NCI-H2196 (cell line): ENCODE measurements around the gene RASAL2.
"Not testable (repeated sequence)": the region's sequence is repeated elsewhere in the genome, so short reads cannot be mapped to it uniquely, and the experiment has no call there.

ENCODE experiments used
- DNase-seq: peaks from one replicate; lab custom pipeline; 2025; ENCODE audit not compliant: unreplicated experiment; lab: John Stamatoyannopoulos, UW

The RASAL2 gene

DNA sequence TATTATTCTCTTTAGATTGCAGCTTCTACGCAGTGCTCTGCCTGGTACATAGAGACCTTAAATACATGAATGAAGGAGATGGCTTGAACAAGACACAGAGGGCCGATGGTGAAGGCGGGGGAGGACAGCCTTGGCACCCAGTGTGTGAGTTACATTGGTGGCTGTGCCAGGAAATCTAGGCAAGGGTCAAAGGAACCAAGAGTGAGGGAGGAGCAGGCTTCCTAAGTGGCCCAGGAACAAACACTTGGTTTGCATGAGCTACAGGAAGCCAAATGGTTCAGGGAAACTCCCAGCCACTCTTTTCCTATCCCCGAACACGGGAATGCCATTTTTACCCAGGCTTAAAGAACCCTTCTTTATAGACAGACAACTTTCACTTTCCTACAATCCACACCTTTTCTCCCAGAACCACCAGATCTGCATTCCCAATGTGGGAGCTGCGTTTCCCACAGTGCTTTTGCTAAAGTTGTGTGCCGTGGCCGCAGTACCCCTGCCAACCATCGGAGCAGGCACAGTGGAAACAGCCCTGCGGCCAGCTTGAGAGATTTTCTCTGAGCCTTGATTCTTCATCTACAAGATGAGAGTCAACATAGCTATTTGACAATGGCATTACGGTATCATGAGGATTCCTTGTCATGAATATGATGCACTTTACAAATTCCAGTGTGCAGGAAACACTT, 406.3 kb downstream of the RASAL2 start:
- no peak for DNase-seq

DNA sequence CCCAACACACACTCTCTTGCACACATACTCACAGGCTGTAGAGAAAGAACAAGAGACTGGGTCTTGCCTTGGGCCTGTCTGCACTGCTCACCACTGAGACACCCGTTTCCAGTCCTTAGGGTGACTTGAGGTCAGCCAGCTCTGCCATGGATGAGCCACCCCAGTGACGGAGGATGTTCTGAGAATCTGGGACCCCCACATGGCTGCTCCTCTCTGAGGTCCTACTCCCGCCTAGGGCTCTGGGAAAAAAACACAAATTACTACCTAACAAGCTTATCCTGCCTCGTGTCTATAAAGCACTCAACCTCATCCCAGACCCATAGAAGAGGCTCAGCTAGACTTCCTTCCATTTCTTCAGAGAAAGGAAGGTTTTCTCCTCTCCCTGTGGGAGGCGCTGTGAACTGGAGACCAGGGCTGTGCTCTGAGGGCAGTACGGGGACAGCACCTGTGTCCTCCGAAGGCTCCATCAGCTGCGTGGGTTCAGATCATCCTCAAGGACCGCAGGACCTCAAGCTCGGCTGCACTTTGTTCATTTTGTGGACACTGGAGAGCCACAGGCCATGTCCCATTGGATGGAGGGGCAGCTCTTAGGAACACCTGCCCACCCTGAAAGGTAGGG, 407.1 kb downstream of the RASAL2 start:
- DNase-seq: no peak

DNA sequence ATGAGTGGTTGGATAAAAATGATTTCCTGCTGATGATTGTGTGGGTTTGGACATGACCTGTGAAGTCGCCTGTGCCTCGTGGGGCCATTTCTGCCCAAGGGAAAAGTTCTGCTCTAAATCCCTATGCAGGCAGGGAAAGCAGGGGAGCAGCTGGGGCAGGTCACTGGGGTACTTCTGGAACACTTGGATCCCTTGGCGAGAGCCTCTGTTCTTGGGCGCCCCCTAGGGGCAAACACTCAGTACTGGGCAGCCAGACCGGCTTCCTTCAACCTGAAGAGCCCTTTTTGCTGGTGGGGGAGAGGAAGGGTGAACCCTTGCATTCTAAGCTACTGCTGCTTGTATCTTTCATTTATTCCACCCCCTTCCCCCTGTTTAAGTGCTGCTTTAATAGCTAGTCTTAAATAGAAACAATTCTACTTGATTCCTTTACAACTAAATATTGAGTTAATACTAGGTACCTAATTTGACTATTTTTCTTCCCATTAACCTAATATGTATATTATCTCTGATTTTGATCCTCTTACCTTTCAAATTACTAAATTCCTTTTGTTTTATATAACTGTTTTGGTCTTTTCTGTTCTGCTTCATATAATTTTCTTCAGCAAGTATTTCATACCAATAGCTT, 407.9 kb downstream of the RASAL2 start:
- DNase-seq: peak; percentile 44

GRCh38 chr1:178502330-178502714, 408.4 kb downstream of the RASAL2 start:
- no peak for DNase-seq

GRCh38 chr1:178502856-178503255, 409.0 kb downstream of the RASAL2 start:
- DNase-seq: no peak

DNA sequence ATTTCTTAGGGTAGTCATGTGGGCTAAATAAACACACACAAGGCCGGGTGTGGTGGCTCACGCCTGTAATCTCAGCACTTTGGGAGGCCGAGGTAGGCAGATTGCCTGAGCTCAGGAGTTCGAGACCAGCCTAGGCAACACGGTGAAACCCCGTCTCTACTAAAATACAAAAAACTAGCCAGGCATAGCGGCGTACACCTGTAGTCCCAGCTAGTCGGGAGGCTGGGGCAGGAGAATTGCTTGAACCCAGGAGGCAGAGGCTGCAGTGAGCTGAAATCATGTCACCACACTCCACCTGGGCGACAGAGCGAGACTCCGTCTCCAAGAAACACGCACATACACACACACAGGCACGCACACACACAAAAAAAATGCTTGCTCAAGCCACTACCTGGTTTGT, 409.4 kb downstream of the RASAL2 start:
- not testable (repeated sequence) for DNase-seq

DNA sequence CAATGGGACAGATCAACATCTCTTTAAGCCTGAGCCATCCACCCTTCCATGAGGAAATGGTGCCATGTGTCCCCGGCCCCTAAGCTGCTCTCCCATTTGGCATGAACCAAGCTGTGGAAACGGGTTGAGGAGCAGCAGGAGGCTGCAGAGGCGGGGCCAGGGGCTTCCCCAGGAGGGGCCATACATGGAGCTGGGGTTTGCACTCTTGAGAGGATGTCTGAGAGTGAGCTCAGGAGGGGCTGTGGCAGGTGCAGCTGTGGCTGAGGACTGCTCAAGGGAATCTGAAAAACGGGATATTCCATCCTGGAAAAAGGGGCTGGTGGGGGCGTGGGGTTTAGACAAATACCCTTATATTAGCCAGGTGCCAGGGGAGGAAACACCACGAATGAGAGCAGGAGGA, 409.9 kb downstream of the RASAL2 start:
- no peak for DNase-seq

DNA sequence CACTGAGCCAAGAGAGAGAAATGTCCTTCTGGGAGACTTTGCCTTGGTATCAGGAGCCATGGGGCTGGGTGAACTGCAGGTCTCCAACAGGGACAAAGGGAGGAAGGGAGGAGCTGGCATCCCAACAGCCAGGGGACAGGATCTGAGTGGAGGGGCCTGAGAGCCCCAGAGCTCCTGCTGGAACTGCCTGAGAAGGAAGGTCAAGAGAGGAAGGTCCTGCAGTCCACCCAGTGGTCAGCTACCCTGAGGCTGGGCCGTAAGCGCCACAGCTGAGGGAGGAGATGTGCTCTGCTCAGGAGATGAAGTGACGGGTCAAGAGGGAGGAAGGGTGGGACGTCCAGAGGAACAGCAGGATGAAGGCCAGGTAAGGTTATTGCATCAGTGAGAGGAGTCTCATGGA, 410.4 kb downstream of the RASAL2 start:
- DNase-seq: no peak

- no peak for DNase-seq
These were observed 412.3 kb downstream of the RASAL2 start for GRCh38 chr1:178506177-178506576.

DNA sequence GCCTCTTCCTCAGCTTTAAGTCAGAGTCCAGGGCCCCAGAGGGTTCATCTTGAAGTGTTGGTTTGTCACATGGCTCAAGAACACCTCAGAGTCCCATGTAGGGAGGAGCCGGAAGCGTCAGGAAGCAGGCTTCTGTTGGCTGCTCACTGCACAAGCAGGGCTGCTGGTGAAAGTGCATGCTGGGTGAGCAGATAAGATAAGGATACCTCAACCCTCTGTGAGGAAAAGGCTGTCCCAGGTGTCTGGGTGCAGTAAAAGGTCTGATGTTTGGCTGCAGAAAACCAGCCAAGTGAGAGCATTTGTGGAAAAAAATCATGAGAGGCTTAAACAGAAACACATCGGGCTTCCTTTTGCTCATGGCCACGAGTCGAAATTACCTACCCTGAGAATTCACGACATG, 412.8 kb downstream of the RASAL2 start:
- DNase-seq: no peak

- no peak for DNase-seq
These were observed 415.6 kb downstream of the RASAL2 start for GRCh38 chr1:178509414-178510007.

DNA sequence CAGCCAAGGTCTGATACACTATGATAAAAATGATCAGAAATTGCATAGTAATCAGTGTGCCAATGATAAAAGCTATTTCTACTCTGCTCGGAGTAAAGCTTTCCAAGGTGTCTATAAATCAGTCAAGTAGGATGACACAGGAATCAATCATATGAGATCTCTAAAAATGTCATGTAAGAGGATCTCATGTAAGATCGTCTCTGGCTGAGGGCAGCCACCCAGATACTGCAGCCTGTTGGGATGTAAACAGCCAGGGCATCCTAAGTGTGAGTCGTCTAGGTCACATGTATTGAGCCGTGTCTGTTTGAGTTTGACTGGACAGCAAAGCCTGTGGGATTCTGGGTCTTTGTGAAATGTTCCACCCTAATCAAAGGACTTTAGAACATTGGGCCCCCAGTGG, 416.3 kb downstream of the RASAL2 start:
- no peak for DNase-seq

DNA sequence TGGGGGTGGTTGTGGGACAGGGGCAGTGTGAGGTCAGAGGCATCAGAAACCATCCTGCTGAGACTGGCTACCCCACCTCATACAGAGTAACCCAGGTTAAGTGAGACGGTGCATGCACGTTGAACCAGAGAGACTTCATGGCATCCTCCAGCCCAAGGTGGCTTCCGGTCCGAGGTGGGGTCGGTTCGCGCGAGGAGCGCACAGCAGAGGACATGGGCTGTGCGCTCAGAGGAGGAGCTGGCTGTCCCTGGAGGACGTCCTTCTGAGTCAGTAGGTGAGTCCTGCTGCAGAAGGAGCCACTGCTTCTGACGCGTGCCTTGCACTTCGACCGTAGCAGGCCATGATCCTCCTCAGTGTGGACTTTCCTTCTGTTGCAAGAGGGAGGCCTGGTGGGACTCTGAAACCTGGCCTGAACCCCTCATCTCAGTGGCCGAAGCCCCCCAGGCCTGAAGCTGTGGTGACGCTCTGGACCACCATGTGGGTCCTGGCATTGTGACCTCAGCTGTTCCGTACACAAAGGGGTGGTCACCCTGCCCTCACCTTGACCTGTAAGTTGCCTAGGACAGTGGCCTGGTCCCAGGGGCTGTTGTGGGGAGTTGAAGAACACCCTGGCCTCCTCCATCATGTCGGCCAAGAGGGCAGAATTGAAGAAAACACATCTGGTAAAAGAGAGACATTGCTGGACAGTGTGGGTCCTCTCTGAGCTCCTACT, 418.8 kb downstream of the RASAL2 start, which contains the start of gene TEX35:
TEX35 (plus strand) TSS at position 544 of the 712 bp plus-strand sequence; CDS start at position 624, 80 bp downstream.
- no peak for DNase-seq

GRCh38 chr1:178513278-178513983, 419.5 kb downstream of the RASAL2 start:
- DNase-seq: no peak

DNA sequence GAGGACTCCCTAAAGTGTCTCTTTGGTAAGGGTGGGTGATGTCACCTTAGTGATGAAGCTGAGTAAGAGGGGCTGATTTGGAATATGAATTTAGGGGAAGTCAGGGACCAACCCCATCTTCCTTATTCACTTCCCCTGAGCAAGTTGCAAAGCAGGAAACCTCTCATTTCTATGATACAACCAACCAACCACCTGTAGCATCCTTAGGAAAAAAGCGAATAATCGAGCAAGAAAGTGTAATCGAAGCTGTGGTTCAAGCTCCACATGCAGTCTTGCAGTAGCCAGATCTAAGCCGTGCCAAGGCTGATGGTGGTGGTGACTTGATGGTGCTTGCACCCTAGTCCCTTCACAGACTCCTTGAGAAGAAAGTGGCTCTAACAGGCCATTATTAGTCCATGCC, 422.2 kb downstream of the RASAL2 start:
- no peak for DNase-seq

GRCh38 chr1:178518894-178519293, 425.0 kb downstream of the RASAL2 start:
- no peak for DNase-seq

- no peak for DNase-seq
These were observed 426.9 kb downstream of the RASAL2 start for GRCh38 chr1:178520803-178521202.

DNA sequence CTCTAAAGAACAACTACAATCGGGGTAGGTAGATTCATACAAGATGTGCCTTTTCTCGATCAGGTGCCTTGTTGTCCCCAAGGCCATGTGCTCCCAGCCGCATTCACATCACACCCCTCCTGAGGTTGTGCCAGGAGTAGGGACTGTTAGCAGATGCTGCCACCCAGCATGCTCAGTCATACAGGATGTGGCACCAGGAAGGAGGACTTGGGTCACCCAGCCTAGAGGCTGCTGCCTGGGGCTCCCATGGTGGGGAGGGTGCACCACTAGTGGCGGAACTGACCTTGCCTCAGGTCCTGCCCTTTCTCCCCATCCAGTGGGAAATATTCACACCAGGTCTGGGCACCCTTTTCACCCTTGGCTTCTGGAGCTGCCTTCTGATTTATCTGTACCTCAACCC, 427.3 kb downstream of the RASAL2 start:
- no peak for DNase-seq

GRCh38 chr1:178527117-178527516, 433.2 kb downstream of the RASAL2 start:
- DNase-seq: no peak

DNA sequence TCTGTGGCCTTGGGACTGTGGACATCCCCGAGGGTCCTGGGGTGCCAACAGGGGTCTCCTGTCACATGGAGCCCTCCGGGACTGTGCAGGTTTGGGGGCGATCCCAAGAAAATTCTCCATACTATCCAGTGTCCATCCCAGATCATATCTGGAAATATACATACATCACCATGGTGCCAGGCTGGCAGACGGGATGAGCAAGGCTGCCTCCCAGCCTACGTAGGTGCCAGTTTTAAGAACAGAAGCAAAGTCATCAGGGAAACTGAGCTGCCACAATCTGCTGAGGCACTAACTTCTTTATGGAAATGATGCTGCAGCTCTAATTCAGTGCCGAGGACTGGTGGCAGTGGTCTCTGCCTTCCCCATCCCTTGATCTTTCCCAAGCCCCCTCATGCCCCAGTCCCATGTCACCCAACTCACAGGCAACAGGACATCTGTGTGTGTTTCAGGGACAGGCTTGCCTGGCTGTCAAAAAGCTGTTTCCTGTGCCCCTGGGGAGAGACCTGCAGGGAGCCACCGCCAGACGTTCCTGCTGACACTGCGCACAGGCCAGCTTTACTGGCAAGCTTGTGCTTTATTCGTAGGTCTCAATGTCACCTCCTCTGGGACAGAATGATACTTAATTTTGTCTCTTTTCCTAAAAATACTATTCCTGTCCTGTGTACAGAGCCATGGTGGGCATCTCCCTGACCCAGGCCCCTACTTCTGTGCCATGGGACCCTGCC, 434.5 kb downstream of the RASAL2 start:
- DNase-seq: no peak
